CD4-positive, CD25-positive, alpha-beta regulatory T cell (primary cell): Measurements from ENCODE around the gene B4GALT1. TPM values are rescaled to one million over a fixed set of nuclear protein-coding genes. Genes with fewer than 3 reads are reported as not detected.

Source experiments
- ATAC-seq, 2 donors: fragments of 150-1000 bp; cut with Tn5 transposase; one replicate each; pipeline ENCODE4 v1.10.0; 2021; ENCODE audit warnings: low read depth in 2 of 2, moderate number of reproducible peaks in 2 of 2, moderate library complexity in 1 of 2
- DNase-seq, 3 donors: peaks; one replicate each; pipeline versions ENCODE4 v3.0.0 to v3.0.0-alpha.2; 2012 to 2022; ENCODE audit warnings: mixed read lengths in 1 of 3
- H3K27ac ChIP-seq: one replicate; pipeline ENCODE4 v1.7.0; 2013; ENCODE audit warnings: mild to moderate bottlenecking, low read length; ENCODE audit not compliant: insufficient read depth, poor library complexity, severe bottlenecking
- H3K27me3 ChIP-seq: one replicate; pipeline ENCODE4 v1.7.0; 2013; ENCODE audit warnings: low read length; ENCODE audit not compliant: control insufficient read depth, insufficient read depth
- H3K36me3 ChIP-seq: one replicate; pipeline ENCODE4 v1.7.0; 2013; ENCODE audit warnings: mild to moderate bottlenecking, low read length, moderate library complexity; ENCODE audit not compliant: control insufficient read depth, insufficient read depth
- H3K4me1 ChIP-seq: 2 replicates; pipeline ENCODE4 v1.7.0; 2013; ENCODE audit warnings: mild to moderate bottlenecking, low read length; ENCODE audit not compliant: insufficient read depth, control insufficient read depth, poor library complexity, severe bottlenecking
- H3K4me3 ChIP-seq: one replicate; pipeline ENCODE4 v1.7.0; 2013; ENCODE audit warnings: low read depth, mild to moderate bottlenecking, low read length, moderate library complexity
- H3K9me3 ChIP-seq, 2 experiments: 1 replicate in 1 of 2; 2 replicates in 1 of 2; pipeline ENCODE4 v1.7.0; 2013; ENCODE audit warnings: low read length in 2 of 2, mild to moderate bottlenecking in 1 of 2, moderate library complexity in 1 of 2; ENCODE audit not compliant: control insufficient read depth in 2 of 2
- H3K27ac Mint-ChIP-seq, 3 donors: one replicate each; pipeline ENCODE4 v1.8.0; 2020 to 2022; ENCODE audit warnings: mild to moderate bottlenecking in 3 of 3, mixed read lengths in 3 of 3, moderate library complexity in 2 of 3
- H3K27me3 Mint-ChIP-seq: one replicate; pipeline ENCODE4 v1.8.0; 2022; ENCODE audit warnings: mild to moderate bottlenecking, mixed read lengths
- H3K36me3 Mint-ChIP-seq: one replicate; pipeline ENCODE4 v1.8.0; 2020; ENCODE audit warnings: mixed read lengths
- H3K4me1 Mint-ChIP-seq, 4 donors: one replicate each; pipeline ENCODE4 v1.8.0; 2020 to 2022; ENCODE audit warnings: mixed read lengths in 4 of 4, mild to moderate bottlenecking in 1 of 4
- H3K4me3 Mint-ChIP-seq, 4 donors: one replicate each; pipeline ENCODE4 v1.8.0; 2020 to 2022; ENCODE audit warnings: mild to moderate bottlenecking in 4 of 4, mixed read lengths in 4 of 4, moderate library complexity in 3 of 4
- H3K9me3 Mint-ChIP-seq, 7 donors: one replicate each; pipeline ENCODE4 v1.8.0; 2020 to 2022; ENCODE audit warnings: mixed read lengths in 7 of 7, mild to moderate bottlenecking in 3 of 7, moderate library complexity in 2 of 7
- polyA plus RNA-seq, 4 donors: library from polyadenylated mRNA; unstranded; fragments of 300-500 nt; fragmentation: Illumina TruSeq; gene quantifications; one replicate each; pipeline ENCODE4 v1.2.3, GENCODE V29; 2021
- total RNA-seq: library from RNA; stranded (reverse); gene quantifications from one replicate; pipeline ENCODE4 v1.2.3, GENCODE V29; 2022

B4GALT1 gene
- total and polyA plus RNA-seq, 5 donors from 2014 or later: 18.8 to 87.8 (median 20.8) TPM

DNA sequence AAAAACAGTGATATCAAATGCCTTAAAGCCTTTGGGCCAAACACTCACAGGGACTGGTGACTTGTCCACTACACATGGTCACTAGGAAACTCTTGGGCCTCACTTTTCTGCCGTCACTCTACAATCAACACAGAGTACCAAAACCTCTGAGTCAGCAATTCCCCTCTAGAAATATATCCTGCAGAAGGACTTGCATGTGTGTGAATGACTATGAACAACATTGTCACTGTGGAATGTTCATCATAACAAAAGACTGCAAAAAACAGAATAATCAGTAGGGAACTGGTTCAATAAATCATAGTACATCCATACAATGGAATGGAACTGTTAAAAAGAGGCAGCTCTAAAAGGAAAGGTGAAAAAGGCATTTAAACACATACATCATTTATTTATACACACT, 46.5 kb downstream of the B4GALT1 start:
- H3K4me1 ChIP-seq: peaks cover 9% of the 10 kb centered on the region
- Mint-ChIP-seq H3K36me3 (peaks cover 39% of the 10 kb centered on the region), H3K27ac (peak overlapping the region in 2 of 3 donors; percentile 41 to 63), H3K9me3 (no peaks in the 10 kb centered on the region), H3K27me3 (no peaks in the 10 kb centered on the region), H3K4me1 (peaks cover 9 to 39% (median 24%) of the 10 kb centered on the region in 4 donors), H3K4me3 (no peak overlapping the region)
- no peak for ATAC-seq
- no peaks in the 10 kb centered on the region for H3K27me3 ChIP-seq
- no peak overlapping the region for H3K4me3 ChIP-seq
- H3K9me3 ChIP-seq: no peaks in the 10 kb centered on the region
- no peak for DNase-seq
- no peak overlapping the region for H3K27ac ChIP-seq
- H3K36me3 ChIP-seq: peaks cover 52% of the 10 kb centered on the region

DNA sequence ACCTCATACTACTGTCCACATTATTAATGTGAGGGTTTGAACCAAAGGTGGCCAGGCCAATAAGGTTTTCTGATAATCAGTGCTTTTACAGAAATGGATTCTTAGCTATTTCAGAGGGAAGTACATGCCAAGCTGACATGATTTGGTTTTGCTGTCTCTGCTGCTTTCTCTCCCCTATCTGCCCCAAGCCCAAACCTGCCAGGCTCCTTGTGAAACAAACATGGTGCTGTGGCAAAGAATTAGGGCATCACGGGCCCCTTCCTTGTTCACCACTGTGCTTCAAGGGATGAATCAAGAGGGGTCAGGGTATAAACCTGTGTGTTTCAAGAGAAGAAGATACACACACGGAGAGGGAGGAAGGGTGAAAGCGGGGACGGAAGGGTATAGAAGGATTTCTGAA, 49.3 kb downstream of the B4GALT1 start:
- H3K27me3 ChIP-seq: no peaks in the 10 kb centered on the region
- Mint-ChIP-seq H3K36me3 (peaks cover 55% of the 10 kb centered on the region), H3K4me1 (peaks cover 5 to 29% (median 17%) of the 10 kb centered on the region in 4 donors), H3K4me3 (peak overlapping the region in 1 of 4 donors; percentile 36), H3K27ac (peak overlapping the region in 2 of 3 donors; percentile 67 to 87), H3K9me3 (no peaks in the 10 kb centered on the region), H3K27me3 (no peaks in the 10 kb centered on the region)
- peaks cover 9% of the 10 kb centered on the region for H3K4me1 ChIP-seq
- DNase-seq (no peak), ATAC-seq (no peak)
- H3K27ac ChIP-seq: no peak overlapping the region
- no peak overlapping the region for H3K4me3 ChIP-seq
- peaks cover 61% of the 10 kb centered on the region for H3K36me3 ChIP-seq
- H3K9me3 ChIP-seq: no peaks in the 10 kb centered on the region

DNA sequence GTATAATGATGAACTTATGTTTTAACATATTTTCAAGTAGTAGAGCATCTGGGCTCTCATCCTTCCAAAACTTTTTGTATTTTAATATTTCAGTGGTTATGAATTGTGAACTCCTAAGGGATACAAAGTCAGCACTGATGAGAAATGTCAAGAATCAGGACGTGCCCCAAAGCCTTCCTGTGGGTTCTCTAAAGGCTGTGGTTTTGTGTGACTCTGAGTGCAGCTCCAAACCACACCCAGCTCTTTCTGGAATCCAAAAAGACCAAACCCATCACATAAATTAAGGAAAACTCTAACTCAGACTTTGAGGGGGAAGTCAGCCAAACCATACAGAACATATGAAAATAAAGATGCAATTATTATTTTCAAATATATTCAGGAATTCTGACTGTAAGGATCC, 49.8 kb downstream of the B4GALT1 start:
- no peak for ATAC-seq
- no peak for DNase-seq
- Histone ChIP-seq H3K27me3 (no peaks in the 10 kb centered on the region), H3K4me3 (no peak overlapping the region), H3K4me1 (peaks cover 9% of the 10 kb centered on the region), H3K36me3 (peaks cover 64% of the 10 kb centered on the region), H3K27ac (no peak overlapping the region), H3K9me3 (no peaks in the 10 kb centered on the region)
- Mint-ChIP-seq H3K27me3 (no peaks in the 10 kb centered on the region), H3K4me3 (no peak overlapping the region), H3K9me3 (no peaks in the 10 kb centered on the region), H3K36me3 (peaks cover 60% of the 10 kb centered on the region), H3K4me1 (peaks cover 5 to 29% (median 17%) of the 10 kb centered on the region in 4 donors), H3K27ac (peak overlapping the region in 2 of 3 donors; percentile 72 to 87)

DNA sequence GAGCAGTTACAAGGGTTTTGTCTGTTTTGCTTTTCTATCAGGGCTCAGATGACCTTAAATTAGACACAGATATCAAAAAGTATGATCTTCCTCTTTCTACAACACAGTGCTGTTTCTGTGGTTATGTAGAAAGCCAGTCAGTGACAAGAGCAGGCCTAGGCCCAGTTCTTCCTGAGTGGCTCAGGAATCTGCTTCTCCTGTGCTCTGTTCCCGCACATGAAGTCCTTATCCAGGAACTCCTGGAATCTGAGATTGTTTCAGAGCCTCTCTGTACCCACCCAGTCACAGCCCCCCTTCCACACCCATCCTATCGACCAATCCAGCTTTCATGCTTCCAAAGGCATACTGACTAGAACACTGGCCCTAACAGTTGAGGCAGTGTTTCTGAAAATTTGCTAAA, 50.3 kb downstream of the B4GALT1 start:
- peaks cover 64% of the 10 kb centered on the region for H3K36me3 ChIP-seq

DNA sequence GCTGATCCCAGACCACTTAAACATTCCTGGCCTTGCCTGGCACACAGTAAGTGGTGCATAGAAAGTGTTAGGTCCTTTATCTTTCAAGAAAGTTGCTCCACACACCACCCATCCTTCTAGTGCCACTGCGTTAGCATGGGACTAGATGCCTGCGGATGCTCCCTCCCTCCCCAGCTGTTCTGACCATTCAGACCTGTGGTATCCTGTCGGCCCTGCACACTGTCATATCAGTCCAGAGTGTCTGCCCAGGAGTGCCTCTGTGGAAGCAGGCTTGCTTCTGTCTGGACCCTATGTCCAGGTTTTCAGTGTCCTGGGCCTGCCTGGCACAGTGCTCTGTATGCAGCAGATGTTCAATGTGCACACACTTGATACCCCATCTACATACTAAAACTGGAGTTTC, 52.4 kb downstream of the B4GALT1 start:
- H3K9me3 Mint-ChIP-seq: no peaks in the 10 kb centered on the region
- Histone ChIP-seq H3K27me3 (no peaks in the 10 kb centered on the region), H3K4me1 (peaks cover 9% of the 10 kb centered on the region), H3K36me3 (peaks cover 67% of the 10 kb centered on the region), H3K4me3 (no peak overlapping the region), H3K27ac (no peak overlapping the region), H3K9me3 (no peaks in the 10 kb centered on the region)
- H3K27me3 Mint-ChIP-seq: no peaks in the 10 kb centered on the region
- peaks cover 49% of the 10 kb centered on the region for H3K36me3 Mint-ChIP-seq
- DNase-seq (no peak), ATAC-seq (no peak)
- peak overlapping the region in 1 of 3 donors; percentile 14 for H3K27ac Mint-ChIP-seq
- H3K4me1 Mint-ChIP-seq: peaks cover 0 to 25% (median 13%) of the 10 kb centered on the region in 4 donors
- no peak overlapping the region for H3K4me3 Mint-ChIP-seq

More for the DNA sequence above, 50.3 kb downstream of the B4GALT1 start:
- H3K36me3 Mint-ChIP-seq: peaks cover 60% of the 10 kb centered on the region
- no peak overlapping the region for H3K4me3 ChIP-seq
- no peaks in the 10 kb centered on the region for H3K9me3 Mint-ChIP-seq
- H3K4me1 ChIP-seq: peaks cover 9% of the 10 kb centered on the region
- H3K4me1 Mint-ChIP-seq: peaks cover 5 to 29% (median 17%) of the 10 kb centered on the region in 4 donors
- H3K9me3 ChIP-seq: no peaks in the 10 kb centered on the region
- no peak overlapping the region for H3K27ac ChIP-seq
- peak overlapping the region in 2 of 3 donors; percentile 72 to 87 for H3K27ac Mint-ChIP-seq
- ATAC-seq: no peak
- no peaks in the 10 kb centered on the region for H3K27me3 ChIP-seq
- H3K4me3 Mint-ChIP-seq: no peak overlapping the region
- no peaks in the 10 kb centered on the region for H3K27me3 Mint-ChIP-seq
- DNase-seq: no peak

DNA sequence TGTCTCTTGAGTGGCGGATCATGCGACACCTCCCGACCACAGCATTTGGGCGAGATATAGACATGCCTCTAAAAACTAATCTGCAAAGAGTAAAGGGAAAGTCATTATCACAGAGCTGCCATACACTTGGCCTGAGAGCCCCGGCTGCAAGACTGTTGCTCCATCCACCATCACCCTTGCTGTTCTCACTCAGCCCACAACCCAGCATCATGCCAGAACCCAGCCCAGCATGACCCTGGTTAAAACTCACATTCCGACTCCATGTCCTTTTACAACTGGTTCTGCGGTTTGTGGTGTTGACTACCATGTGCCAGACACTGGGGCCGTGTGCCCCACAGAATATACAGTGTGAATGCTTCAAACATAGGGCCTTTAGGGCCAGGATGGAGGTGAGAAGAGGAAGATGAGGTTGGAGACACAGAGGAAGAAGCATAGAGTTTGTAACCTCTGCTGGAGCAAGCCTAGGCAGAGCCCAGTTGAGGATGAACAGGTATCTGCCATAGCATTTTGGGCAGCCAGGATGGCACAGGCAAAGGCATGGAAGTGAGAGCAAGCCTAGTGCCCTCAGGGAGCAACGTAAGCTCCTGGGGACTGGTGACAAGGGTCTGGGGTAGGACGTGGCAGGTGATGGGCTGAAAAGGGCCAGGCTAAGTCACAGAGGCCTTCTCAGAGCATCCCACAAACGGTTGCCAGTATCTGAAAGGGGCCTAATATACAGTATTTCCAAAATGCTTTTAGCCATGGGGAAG, 53.2 kb downstream of the B4GALT1 start:
- H3K27me3 ChIP-seq: no peaks in the 10 kb centered on the region
- no peaks in the 10 kb centered on the region for H3K27me3 Mint-ChIP-seq
- no peak overlapping the region for H3K4me3 Mint-ChIP-seq
- no peaks in the 10 kb centered on the region for H3K9me3 Mint-ChIP-seq
- peaks cover 46% of the 10 kb centered on the region for H3K36me3 Mint-ChIP-seq
- peaks cover 63% of the 10 kb centered on the region for H3K36me3 ChIP-seq
- peak overlapping the region in 2 of 3 donors; percentile 63 to 75 for H3K27ac Mint-ChIP-seq
- no peak for DNase-seq
- no peak overlapping the region for H3K4me3 ChIP-seq
- H3K27ac ChIP-seq: no peak overlapping the region
- peaks cover 9% of the 10 kb centered on the region for H3K4me1 ChIP-seq
- no peaks in the 10 kb centered on the region for H3K9me3 ChIP-seq
- no peak for ATAC-seq
- peaks cover 0 to 22% (median 9%) of the 10 kb centered on the region in 4 donors for H3K4me1 Mint-ChIP-seq

DNA sequence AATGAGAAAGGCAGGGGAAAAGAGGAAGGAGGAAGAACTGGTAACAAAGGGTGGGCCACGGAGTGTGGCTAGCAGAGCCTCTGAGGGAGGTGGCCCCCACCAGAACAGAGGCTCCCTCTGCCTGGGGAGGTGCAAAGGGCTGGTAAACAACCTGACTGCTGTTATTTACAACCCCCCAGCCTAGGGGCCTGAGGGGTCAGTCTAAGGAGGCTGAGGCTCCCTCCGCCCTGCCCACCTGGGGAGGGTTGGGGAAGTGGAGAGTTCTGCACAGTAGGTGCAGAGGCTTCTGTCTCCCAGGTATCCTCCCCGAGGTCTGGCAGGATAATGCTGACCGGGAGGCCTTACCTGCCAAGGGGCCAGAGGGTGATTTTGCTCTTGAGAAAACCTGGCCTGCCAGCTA, 55.0 kb downstream of the B4GALT1 start:
- peaks cover 53% of the 10 kb centered on the region for H3K36me3 ChIP-seq
- Mint-ChIP-seq H3K9me3 (no peaks in the 10 kb centered on the region), H3K4me3 (no peak overlapping the region), H3K36me3 (peaks cover 38% of the 10 kb centered on the region), H3K27ac (peak overlapping the region; percentile 34 to 85 (median 73)), H3K27me3 (no peaks in the 10 kb centered on the region), H3K4me1 (peaks cover 0 to 10% (median 5%) of the 10 kb centered on the region in 4 donors)
- ATAC-seq: no peak
- H3K27ac ChIP-seq: no peak overlapping the region
- no peak overlapping the region for H3K4me3 ChIP-seq
- no peak for DNase-seq
- no peaks in the 10 kb centered on the region for H3K4me1 ChIP-seq
- H3K27me3 ChIP-seq: no peaks in the 10 kb centered on the region
- no peaks in the 10 kb centered on the region for H3K9me3 ChIP-seq

DNA sequence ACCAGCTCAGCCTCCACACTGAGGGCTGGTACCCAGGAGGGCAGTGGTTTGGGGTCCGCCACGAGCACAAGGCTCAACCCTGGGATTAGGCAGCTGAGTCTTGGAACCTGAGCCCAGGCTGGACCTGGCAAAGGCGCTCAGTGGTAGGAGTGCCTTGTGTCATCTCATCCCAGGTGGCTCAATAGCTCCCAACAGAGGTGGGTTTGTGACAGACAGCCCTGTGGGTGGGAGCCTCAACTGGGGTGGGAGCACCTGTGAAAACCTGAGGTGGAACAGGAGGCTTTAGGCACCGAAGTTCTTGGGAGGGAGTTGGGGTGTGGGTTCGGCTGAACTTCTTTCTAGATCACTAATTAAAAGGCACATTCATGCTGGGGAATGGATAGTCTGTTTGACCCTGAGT, 55.5 kb downstream of the B4GALT1 start:
- H3K4me1 ChIP-seq: no peaks in the 10 kb centered on the region
- H3K9me3 ChIP-seq: no peaks in the 10 kb centered on the region
- H3K4me3 ChIP-seq: no peak overlapping the region
- H3K27ac ChIP-seq: no peak overlapping the region
- H3K27me3 ChIP-seq: no peaks in the 10 kb centered on the region
- H3K36me3 ChIP-seq: peaks cover 51% of the 10 kb centered on the region
- peak overlapping the region; percentile 34 to 85 (median 73) for H3K27ac Mint-ChIP-seq
- no peaks in the 10 kb centered on the region for H3K9me3 Mint-ChIP-seq
- H3K4me1 Mint-ChIP-seq: peaks cover 0 to 7% (median 4%) of the 10 kb centered on the region in 4 donors
- no peak overlapping the region for H3K4me3 Mint-ChIP-seq
- no peak for DNase-seq
- peaks cover 38% of the 10 kb centered on the region for H3K36me3 Mint-ChIP-seq
- no peaks in the 10 kb centered on the region for H3K27me3 Mint-ChIP-seq
- ATAC-seq: no peak
